Heart right ventricle (tissue), 16 donors: ENCODE data around the gene SARS1. TPM values are rescaled to one million over a fixed set of nuclear protein-coding genes. Genes with fewer than 3 reads are reported as not detected.

Experiments used
- ATAC-seq, 8 donors: fragments of 200-7000 bp; cut with Tn5 transposase; one replicate each; pipeline ENCODE4 v1.9.1; 2020; ENCODE audit warnings: mild to moderate bottlenecking in 8 of 8, moderate library complexity in 8 of 8, moderate number of reproducible peaks in 1 of 8
- DNase-seq, 2 donors: peaks; one replicate each; pipeline ENCODE4 v3.0.0-alpha.2; 2020
- H3K27ac ChIP-seq, 10 donors: fragments of 200-600 bp; sonication (generic) in 2 of 10; one replicate each; pipeline versions ENCODE4 v1.5.0 to v1.8.0; 2020 to 2022; ENCODE audit warnings: mild to moderate bottlenecking in 3 of 10
- H3K27me3 ChIP-seq, 7 donors: fragments of 200-600 bp; one replicate each; pipeline ENCODE4 v1.8.0; 2021 to 2022; ENCODE audit warnings: mild to moderate bottlenecking in 2 of 7
- H3K36me3 ChIP-seq, 9 donors: fragments of 200-600 bp; sonication (generic) in 1 of 9; one replicate each; pipeline versions ENCODE4 v1.5.0 to v1.8.0; 2020 to 2022; ENCODE audit warnings: mild to moderate bottlenecking in 2 of 9
- H3K4me1 ChIP-seq, 9 donors: fragments of 200-600 bp; sonication (generic) in 1 of 9; one replicate each; pipeline versions ENCODE4 v1.5.0 to v1.8.0; 2020 to 2022; ENCODE audit warnings: mild to moderate bottlenecking in 4 of 9
- H3K4me3 ChIP-seq, 10 donors: fragments of 200-600 bp; sonication (generic) in 2 of 10; one replicate each; pipeline versions ENCODE4 v1.5.0 to v1.8.0; 2020 to 2022; ENCODE audit warnings: mild to moderate bottlenecking in 7 of 10, moderate library complexity in 2 of 10
- H3K9me3 ChIP-seq, 11 donors: fragments of 200-600 bp in 10 of 11; sonication (generic) in 2 of 11; one replicate each; pipeline versions ENCODE4 v1.5.0 to v1.8.0; 2013 to 2022; ENCODE audit warnings: mild to moderate bottlenecking in 2 of 11, control low read depth in 1 of 11, moderate library complexity in 1 of 11
- CTCF ChIP-seq, 9 donors: fragments of 200-600 bp; sonication (generic) in 2 of 9; IDR thresholded peaks; one replicate each; pipeline versions ENCODE4 v1.5.0 to v1.8.0; 2021 to 2022; ENCODE audit warnings: antibody characterized with exemption in 9 of 9, mild to moderate bottlenecking in 5 of 9, moderate library complexity in 1 of 9
- WGBS, 2 donors: extraction: QIAGEN DNeasy Blood & Tissue Kit; methylation state at CpG; one replicate each; pipeline ENCODE4 v1.1.7; 2013; ENCODE audit warnings: inconsistent platforms in 1 of 2; 5-methylcytosine and 5-hydroxymethylcytosine counted together
- intact Hi-C, 10 donors: fragments of 100-400 bp; cut with DNase I; formaldehyde crosslinking; loops; one replicate each; pipeline versions ENCODE4 v1.11.1 to v1.14.2; 2022
- long read RNA-seq, 3 donors: library from polyadenylated mRNA; unstranded; transcript quantifications; one replicate each; pipeline ENCODE4 v2.0.0, GENCODE V29; 2020 to 2021
- polyA plus RNA-seq, 2 donors: library from polyadenylated mRNA; stranded (reverse); fragments of 200-250 nt; gene quantifications; one replicate each; pipeline ENCODE4 v1.2.3, GENCODE V29; 2013
- total RNA-seq, 10 donors: library from RNA; stranded (reverse); fragmentation: NEBNext Ultra II Directional in 3 of 10; extraction: Animal tissue kit (Norgen Biotek cat#: 25700) in 3 of 10; gene quantifications; one replicate each; pipeline versions ENCODE4 v1.2.1 to v1.2.4, GENCODE V29; 2021 to 2023
- donor health status: Arrhythmogenic right ventricular cardiomyopathy.
- donor health status: ischemic (EF 13 %, LVEDD 7.1; RV severe dilation, severe dysfunction).
- donor health status: healthy with polysubstance abuse.
- donor health status: DM: no; HTN: yes; CAD: no.
- donor health status: DM: no; HTN: no; CAD: no.
- donor health status: ischemic (EF 25% LVEDD 6.9; RV normal size, moderate dysfunction).
- donor health status: ischemic (EF 25% LVEDD 5.7; RV mildly dilated, moderate dysfunction).
- donor health status: healthy.
- donor health status: DM: yes; HTN: yes; CAD: no.
- donor health status: Ischemic cardiomyopathy.
- donor health status: ischemic (EF 35%, LVEDD 5.7; RV mildly dilated, moderate dysfunction).
- donor health status: nonischemic (EF 11% LVEDD 7.7; RV severe dilation, severe dysfunction).
- donor health status: DM: yes; HTN: yes; CAD: no.
- donor health status: PGD.
- donor health status: ischemic (EF 29% LVEDD 5.4; RV normal size, mild dysfunction).
- donor health status: nonischemic (EF 23%, LVEDD 6.1; RV moderate dilation, normal function).

The SARS1 gene
- total RNA-seq (100 to 1,000 TPM in 4 of 10 donors, 10 to 100 TPM in 6; 86.3 to 123 (median 99.2) TPM), polyA plus RNA-seq (100 to 1,000 TPM in 1 of 2 donors, 10 to 100 TPM in 1; 38.3 to 153 TPM)
- long read RNA-seq, donor 1, transcript SARS-201 (11 exons, 1,852 nt), result major isoform, 148 of 170 reads
- long read RNA-seq, donor 1, transcript SARS-202 (12 exons, 1,882 nt), result minor isoform, 5 of 170 reads
- long read RNA-seq, donor 1, partial matches to known transcripts, result 4 of 170 reads
- long read RNA-seq, donor 1, other reads (novel, unspliced or antisense), result 11 of 170 reads
- long read RNA-seq, donor 2, transcript SARS-206 (2 exons, 804 nt), result minor isoform, 7 of 182 reads
- long read RNA-seq, donor 2, transcript SARS-201 (11 exons, 1,852 nt), result major isoform, 149 of 182 reads
- long read RNA-seq, donor 2, transcript SARS-202 (12 exons, 1,882 nt), result minor isoform, 6 of 182 reads
- long read RNA-seq, donor 2, partial matches to known transcripts, result 3 of 182 reads
- long read RNA-seq, donor 2, other reads (novel, unspliced or antisense), result 17 of 182 reads
- long read RNA-seq, donor 3, transcript SARS-202 (12 exons, 1,882 nt), result minor isoform, 21 of 515 reads
- long read RNA-seq, donor 3, transcript SARS-201 (11 exons, 1,852 nt), result major isoform, 434 of 515 reads
- long read RNA-seq, donor 3, transcript SARS-206 (2 exons, 804 nt), result minor isoform, 11 of 515 reads
- long read RNA-seq, donor 3, partial matches to known transcripts, result 13 of 515 reads
- long read RNA-seq, donor 3, other reads (novel, unspliced or antisense), result 36 of 515 reads

GRCh38 chr1:109213824-109214693 is at the start of gene SARS1:
Gene SARS1, plus strand, starts transcription at chr1:109213918. Its CDS starts 75 bp downstream, at chr1:109213993.
- Histone ChIP-seq H3K4me3 (peak within 1 kb of the TSS; percentile 62 to 90 (median 85)), H3K9me3 (no peaks in the 10 kb centered on the region)
- intact Hi-C loops, result loop anchor here in 1 of 10 donors (5.0 kb wide), 1 partner anchor 112 kb away; no protein-coding TSS in a partner anchor

GRCh38 chr1:109164538-109164937 is 49.2 kb upstream of the SARS1 start:
- intact Hi-C loops, result no loop called here
- Histone ChIP-seq H3K4me3 (no peak overlapping the region), H3K4me1 (peaks cover 0 to 49% (median 18%) of the 10 kb centered on the region in 9 donors), H3K9me3 (no peaks in the 10 kb centered on the region), H3K36me3 (no peaks in the 10 kb centered on the region), H3K27me3 (no peaks in the 10 kb centered on the region), H3K27ac (no peak overlapping the region)
- DNase-seq, result no peak
- no peak for ATAC-seq
- TF ChIP-seq CTCF (IDR thresholded peaks at IDR 0.05), result no peak
- 94 to 96% methylated on average over 8 of the region's 8 CpGs for WGBS, 2 donors

More at GRCh38 chr1:109213824-109214693, at the start of gene SARS1:
- H3K4me1 ChIP-seq, result peaks cover 8 to 43% (median 31%) of the 10 kb centered on the region in 9 donors
- 0% methylated on average over 64 of the region's 64 CpGs for WGBS, 2 donors
- ATAC-seq (peak; percentile 95 to 98 (median 96)), DNase-seq (peak; percentile 85 to 91)
- no peak for TF ChIP-seq CTCF (IDR thresholded peaks at IDR 0.05)
- peak within 1 kb of the TSS; percentile 24 to 92 (median 86) for H3K27ac ChIP-seq
- H3K36me3 ChIP-seq, result peaks cover 0 to 9% (median 0%) of the 10 kb centered on the region in 9 donors
- no peaks in the 10 kb centered on the region for H3K27me3 ChIP-seq

GRCh38 chr1:109167001-109167506 is 46.7 kb upstream of the SARS1 start:
- Histone ChIP-seq H3K27me3 (no peaks in the 10 kb centered on the region), H3K27ac (peak overlapping the region in 2 of 10 donors; percentile 20 to 26), H3K36me3 (no peaks in the 10 kb centered on the region), H3K4me3 (no peak overlapping the region), H3K9me3 (no peaks in the 10 kb centered on the region), H3K4me1 (peaks cover 0 to 57% (median 13%) of the 10 kb centered on the region in 9 donors)
- intact Hi-C loops, result no loop called here
- ATAC-seq (peak in 3 of 8 donors; percentile 31 to 68 (median 61)), DNase-seq (peak in 1 of 2 donors; percentile 11)
- no peak for TF ChIP-seq CTCF (IDR thresholded peaks at IDR 0.05)
- 41 to 55% methylated on average over 7 of the region's 7 CpGs for WGBS, 2 donors
